PC-9 (cell line): ENCODE data around the gene MVB12B.

Experiments
- EZH2 ChIP-seq: fragments of 200-600 bp; sonication (generic); IDR thresholded peaks from 2 replicates; pipeline ENCODE4 v1.8.0; 2017; ENCODE audit warnings: antibody characterized with exemption, low read depth
- TF ChIP-seq, protein P1 (sequence below): fragments of 200-600 bp; sonication (generic); conservative IDR thresholded peaks from 2 replicates; pipeline ENCODE4 v1.6.1; 2017; ENCODE audit warnings: mixed run types, antibody characterized with exemption, mild to moderate bottlenecking, moderate library complexity

DNA sequence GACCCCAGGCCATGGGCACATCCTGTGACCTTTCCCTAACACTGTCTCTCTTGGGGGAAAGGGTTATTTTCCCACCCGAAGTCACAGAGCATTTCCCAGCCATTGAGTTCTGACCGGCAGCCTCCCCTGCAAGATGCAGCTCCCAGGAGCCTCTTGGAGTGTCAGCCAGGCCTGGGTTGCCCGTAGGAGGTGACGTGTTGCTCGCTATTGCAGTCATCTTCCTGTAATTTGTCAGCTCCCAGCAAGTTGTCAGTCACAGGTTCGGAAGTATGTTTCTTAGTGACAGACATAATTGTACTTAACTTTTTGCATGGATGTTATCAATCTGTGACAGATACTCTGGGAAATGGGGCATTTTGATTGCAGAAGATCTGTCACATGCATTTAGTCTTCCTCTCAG is 74.5 kb downstream of the MVB12B start:
- TF ChIP-seq, protein P1, sequence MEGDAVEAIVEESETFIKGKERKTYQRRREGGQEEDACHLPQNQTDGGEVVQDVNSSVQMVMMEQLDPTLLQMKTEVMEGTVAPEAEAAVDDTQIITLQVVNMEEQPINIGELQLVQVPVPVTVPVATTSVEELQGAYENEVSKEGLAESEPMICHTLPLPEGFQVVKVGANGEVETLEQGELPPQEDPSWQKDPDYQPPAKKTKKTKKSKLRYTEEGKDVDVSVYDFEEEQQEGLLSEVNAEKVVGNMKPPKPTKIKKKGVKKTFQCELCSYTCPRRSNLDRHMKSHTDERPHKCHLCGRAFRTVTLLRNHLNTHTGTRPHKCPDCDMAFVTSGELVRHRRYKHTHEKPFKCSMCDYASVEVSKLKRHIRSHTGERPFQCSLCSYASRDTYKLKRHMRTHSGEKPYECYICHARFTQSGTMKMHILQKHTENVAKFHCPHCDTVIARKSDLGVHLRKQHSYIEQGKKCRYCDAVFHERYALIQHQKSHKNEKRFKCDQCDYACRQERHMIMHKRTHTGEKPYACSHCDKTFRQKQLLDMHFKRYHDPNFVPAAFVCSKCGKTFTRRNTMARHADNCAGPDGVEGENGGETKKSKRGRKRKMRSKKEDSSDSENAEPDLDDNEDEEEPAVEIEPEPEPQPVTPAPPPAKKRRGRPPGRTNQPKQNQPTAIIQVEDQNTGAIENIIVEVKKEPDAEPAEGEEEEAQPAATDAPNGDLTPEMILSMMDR = no peak
- no peak for TF ChIP-seq EZH2
